ENCODE measurements around the gene PALLD. TPM values are rescaled to one million over a fixed set of nuclear protein-coding genes. Genes with fewer than 3 reads are reported as not detected.

The PALLD gene
- total RNA-seq, 1 experiment from 2014 or later: 18.3 TPM

DNA sequence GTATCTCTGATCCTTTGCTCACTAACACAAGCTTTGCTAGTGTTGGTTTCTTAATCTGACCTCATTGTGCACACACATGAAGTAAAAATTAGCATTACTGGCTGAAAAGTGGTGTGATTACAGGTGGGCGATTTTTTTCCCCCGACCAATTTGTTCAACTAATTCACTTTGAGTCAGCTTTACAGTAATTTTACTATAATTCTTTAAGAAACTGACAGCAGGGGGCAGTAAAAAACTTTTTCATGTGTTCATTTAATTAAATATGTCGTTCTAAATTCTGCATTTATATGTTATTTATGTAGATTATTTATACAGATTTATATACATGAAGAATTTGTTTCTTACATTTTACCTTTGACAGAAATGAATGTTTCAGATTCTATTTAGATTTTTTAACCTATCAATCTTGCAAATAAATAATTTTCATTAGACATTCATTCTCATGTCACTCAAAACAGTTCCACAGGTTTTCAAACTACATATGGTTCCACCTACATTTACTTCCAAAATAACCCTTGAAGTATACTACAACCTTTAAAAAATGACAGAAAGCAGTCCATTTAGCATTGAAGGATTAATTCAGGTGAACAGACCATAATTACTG is 17.5 kb downstream of the PALLD start:
- Histone ChIP-seq H3K4me1 (ENCODE audit: insufficient read depth, low read length) (no peaks in the 10 kb centered on the region), H4K5ac (ENCODE audit: insufficient read length, low read depth, low read length) (no peak overlapping the region), H3K27ac (ENCODE audit: insufficient read length, low read depth, low read length) (no peak overlapping the region), H2AK5ac (ENCODE audit: insufficient read length, low read length) (no peak overlapping the region), H3K14ac (ENCODE audit: insufficient read depth, low read length) (no peak overlapping the region), H3K79me1 (ENCODE audit: insufficient read depth, low read depth, low read length, poor library complexity, severe bottlenecking) (no peaks in the 10 kb centered on the region), H3K4ac (ENCODE audit: low read depth, low read length) (no peak overlapping the region), H3K56ac (ENCODE audit: insufficient read length, low read depth, low read length) (no peak overlapping the region), H2BK12ac (ENCODE audit: insufficient read length, low read depth, low read length) (no peak overlapping the region), H2BK15ac (ENCODE audit: low read depth, low read length) (no peak overlapping the region), H3K18ac (ENCODE audit: insufficient read length, low read depth, low read length) (no peak overlapping the region), H4K20me1 (ENCODE audit: control insufficient read depth, insufficient read depth, insufficient read length) (no peaks in the 10 kb centered on the region), H3K27me3 (ENCODE audit: insufficient read depth, low read length) (no peaks in the 10 kb centered on the region), H4K8ac (replicated peaks; ENCODE audit: insufficient read length, low read depth, low read length) (no peak overlapping the region), H3K9ac (ENCODE audit: extremely low read depth, insufficient read length, low read length) (no peak overlapping the region), H3K79me2 (ENCODE audit: insufficient read depth, low read length) (no peaks in the 10 kb centered on the region), H2BK120ac (ENCODE audit: low read depth, low read length, poor library complexity, severe bottlenecking) (no peak overlapping the region), H3K23ac (ENCODE audit: insufficient read length, low read depth, low read length) (no peak overlapping the region), H2BK5ac (ENCODE audit: insufficient read length, low read length) (no peak overlapping the region), H3K23me2 (ENCODE audit: insufficient read length, low read depth, low read length, poor library complexity, severe bottlenecking) (no peaks in the 10 kb centered on the region), H2AFZ (ENCODE audit: low read length) (no peak overlapping the region), H2BK20ac (ENCODE audit: low read depth, low read length, poor library complexity, severe bottlenecking) (no peak overlapping the region), H4K91ac (ENCODE audit: insufficient read length, low read depth, low read length) (no peak overlapping the region), H3K9me3 (ENCODE audit: control insufficient read depth, low read depth, low read length) (no peaks in the 10 kb centered on the region), H3T11ph (ENCODE audit: low read length) (no peak overlapping the region), H3K4me2 (ENCODE audit: insufficient read depth, insufficient read length, low read length) (no peak overlapping the region)
- Mint-ChIP-seq H3K4me3 (no peak overlapping the region), H3K27ac (no peak overlapping the region), H3K9me3 (no peaks in the 10 kb centered on the region), H3K36me3 (ENCODE audit: insufficient read depth in 1 of 3, low read depth in 3 of 3) (no peaks in the 10 kb centered on the region), H3K4me1 (no peaks in the 10 kb centered on the region), H3K27me3 (ENCODE audit: low read depth) (no peaks in the 10 kb centered on the region)
- no CpG with 5 or more reads among the region's 3 CpGs for WGBS (ENCODE audit: extremely low coverage, insufficient read length, low lambda C conversion rate)
- TF ChIP-seq, protein P1, sequence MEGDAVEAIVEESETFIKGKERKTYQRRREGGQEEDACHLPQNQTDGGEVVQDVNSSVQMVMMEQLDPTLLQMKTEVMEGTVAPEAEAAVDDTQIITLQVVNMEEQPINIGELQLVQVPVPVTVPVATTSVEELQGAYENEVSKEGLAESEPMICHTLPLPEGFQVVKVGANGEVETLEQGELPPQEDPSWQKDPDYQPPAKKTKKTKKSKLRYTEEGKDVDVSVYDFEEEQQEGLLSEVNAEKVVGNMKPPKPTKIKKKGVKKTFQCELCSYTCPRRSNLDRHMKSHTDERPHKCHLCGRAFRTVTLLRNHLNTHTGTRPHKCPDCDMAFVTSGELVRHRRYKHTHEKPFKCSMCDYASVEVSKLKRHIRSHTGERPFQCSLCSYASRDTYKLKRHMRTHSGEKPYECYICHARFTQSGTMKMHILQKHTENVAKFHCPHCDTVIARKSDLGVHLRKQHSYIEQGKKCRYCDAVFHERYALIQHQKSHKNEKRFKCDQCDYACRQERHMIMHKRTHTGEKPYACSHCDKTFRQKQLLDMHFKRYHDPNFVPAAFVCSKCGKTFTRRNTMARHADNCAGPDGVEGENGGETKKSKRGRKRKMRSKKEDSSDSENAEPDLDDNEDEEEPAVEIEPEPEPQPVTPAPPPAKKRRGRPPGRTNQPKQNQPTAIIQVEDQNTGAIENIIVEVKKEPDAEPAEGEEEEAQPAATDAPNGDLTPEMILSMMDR (conservative IDR thresholded peaks at IDR 0.05): peak; percentile 58
- no peak for DNase-seq

All from H9 (cell line).